Common myeloid progenitor, CD34-positive (primary cell): Measurements from ENCODE around the gene JADE2.

ENCODE experiments used
- CTCF ChIA-PET: fragments of 350-600 bp; sonication (Branson Sonifier 250); formaldehyde crosslinking; loops from one replicate; lab custom pipeline; 2021; ENCODE audit warnings: antibody characterized with exemption; lab: Charles Lee
- POLR2A ChIA-PET: fragments of 350-600 bp; sonication (Branson Sonifier 250); formaldehyde crosslinking; loops from one replicate; lab custom pipeline; 2021; ENCODE audit warnings: antibody characterized with exemption; lab: Charles Lee
- DNase-seq, 3 donors: peaks; one replicate each; pipeline versions ENCODE4 v3.0.0 to v3.0.0-alpha.2; 2013
- H3K27ac ChIP-seq, 2 experiments: 1 replicate in 1 of 2; 2 replicates in 1 of 2; pipeline ENCODE4 v1.7.0; 2013; ENCODE audit warnings: inconsistent platforms in 2 of 2, low read length in 2 of 2, mild to moderate bottlenecking in 2 of 2, low read depth in 1 of 2, moderate library complexity in 1 of 2; ENCODE audit not compliant: severe bottlenecking in 2 of 2, insufficient read depth in 1 of 2, poor library complexity in 1 of 2
- H3K27me3 ChIP-seq, 5 experiments: replicated peaks in 2 of 5; 1 replicate in 3 of 5; 2 replicates in 2 of 5; pipeline versions ENCODE4 v1.6.1 to v1.7.0; 2013; ENCODE audit warnings: low read length in 4 of 5, mild to moderate bottlenecking in 2 of 5, moderate library complexity in 2 of 5, inconsistent platforms in 1 of 5; ENCODE audit not compliant: insufficient read depth in 5 of 5, control insufficient read depth in 4 of 5
- H3K36me3 ChIP-seq, 4 experiments: 1 replicate in 2 of 4; 2 replicates in 2 of 4; pipeline versions ENCODE4 v1.6.1 to v1.7.0; 2013; ENCODE audit warnings: low read length in 3 of 4, control low read depth in 1 of 4, mild to moderate bottlenecking in 1 of 4; ENCODE audit not compliant: control insufficient read depth in 4 of 4, insufficient read depth in 4 of 4
- H3K4me1 ChIP-seq, 4 experiments: 1 replicate in 3 of 4; 2 replicates in 1 of 4; pipeline versions ENCODE4 v1.6.1 to v1.7.1; 2013; ENCODE audit warnings: low read length in 3 of 4, mild to moderate bottlenecking in 3 of 4, control low read depth in 1 of 4, inconsistent platforms in 1 of 4, moderate library complexity in 1 of 4; ENCODE audit not compliant: control insufficient read depth in 4 of 4, insufficient read depth in 4 of 4; ENCODE audit errors: control extremely low read depth in 1 of 4
- H3K4me3 ChIP-seq, 7 experiments: 1 replicate in 4 of 7; 2 replicates in 3 of 7; pipeline versions ENCODE4 v1.5.1 to v1.7.0; 2013; ENCODE audit warnings: mild to moderate bottlenecking in 7 of 7, low read length in 6 of 7, moderate library complexity in 6 of 7, inconsistent platforms in 2 of 7, low read depth in 2 of 7, control low read depth in 1 of 7; ENCODE audit not compliant: insufficient read depth in 4 of 7, control insufficient read depth in 1 of 7; ENCODE audit errors: extremely low read depth in 1 of 7
- H3K9me3 ChIP-seq, 5 experiments: 1 replicate in 4 of 5; 2 replicates in 1 of 5; pipeline versions ENCODE4 v1.6.1 to v1.7.1; 2013; ENCODE audit warnings: low read length in 4 of 5, mild to moderate bottlenecking in 2 of 5, inconsistent platforms in 1 of 5, low read depth in 1 of 5, moderate library complexity in 1 of 5; ENCODE audit not compliant: control insufficient read depth in 4 of 5, insufficient read depth in 2 of 5; ENCODE audit errors: control extremely low read depth in 1 of 5
- WGBS: methylation state at CpG from one replicate; pipeline ENCODE4 v1.1.5; 2013; ENCODE audit not compliant: insufficient coverage; 5-methylcytosine and 5-hydroxymethylcytosine counted together

Gene JADE2

DNA sequence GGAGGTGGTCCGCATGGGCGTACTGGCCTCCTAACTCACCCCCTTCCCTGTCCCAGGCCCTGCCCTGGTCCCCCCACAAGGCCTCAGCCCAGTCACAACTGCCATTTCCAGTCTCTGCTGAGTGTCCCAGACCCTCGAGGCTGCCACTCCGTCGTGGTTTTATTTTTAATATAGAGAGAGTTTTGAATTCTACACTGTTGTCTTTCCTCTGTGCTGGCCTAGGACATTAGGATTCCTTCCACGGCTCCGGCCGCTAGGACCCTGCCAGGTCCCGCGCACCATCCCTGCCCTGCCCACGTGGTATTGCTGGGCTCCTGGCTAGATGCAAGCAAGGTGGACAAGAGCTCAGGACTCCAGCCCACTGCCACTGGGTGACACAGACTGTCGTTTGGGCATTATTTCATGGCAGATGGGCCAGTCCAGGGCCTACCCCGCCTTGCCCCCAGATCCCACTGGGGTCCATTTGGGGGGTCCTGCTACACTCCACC lies 53.9 kb downstream of the JADE2 start:
- Histone ChIP-seq H3K4me3 (no peak overlapping the region), H3K27ac (no peak overlapping the region), H3K4me1 (peaks cover 0 to 5% (median 0%) of the 10 kb centered on the region in 4 experiments), H3K27me3 (no peaks in the 10 kb centered on the region), H3K9me3 (no peaks in the 10 kb centered on the region), H3K36me3 (peaks cover 7 to 75% (median 48%) of the 10 kb centered on the region in 4 experiments)
- POLR2A ChIA-PET, result no interaction called here
- 95% methylated on average over 13 of the region's 13 CpGs for WGBS
- CTCF ChIA-PET, result interaction anchor here (0.8 to 1.8 kb wide), 8 partner anchors 10 to 376 kb away, joined by 3 to 6 read pairs (median 3); no protein-coding TSS in a partner anchor
- no peak for DNase-seq

DNA sequence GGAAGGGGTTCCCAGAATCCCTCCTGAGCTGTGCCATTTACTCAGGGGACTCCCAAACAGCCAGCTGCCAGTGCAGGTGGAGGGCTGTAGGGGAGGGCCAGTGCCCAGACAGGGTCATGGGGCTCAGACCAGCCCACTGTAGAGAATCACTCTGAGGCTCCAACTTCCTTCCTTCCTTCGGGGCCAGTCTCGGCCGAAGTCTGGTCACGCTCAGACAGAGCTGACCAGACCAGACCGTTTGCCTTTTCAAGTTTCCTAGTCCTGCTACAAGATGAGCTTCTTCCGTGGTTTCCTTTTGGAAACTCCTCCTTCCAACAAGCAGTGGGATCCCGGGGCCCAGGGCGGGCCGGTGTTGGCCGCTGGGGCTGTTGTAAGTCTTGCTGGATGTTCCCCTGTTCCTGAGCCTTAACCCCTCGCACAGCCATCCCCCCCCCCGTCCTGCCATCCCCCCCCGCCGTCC lies 54.6 kb downstream of the JADE2 start:
- Histone ChIP-seq H3K27me3 (no peaks in the 10 kb centered on the region), H3K36me3 (peaks cover 6 to 68% (median 41%) of the 10 kb centered on the region in 4 experiments), H3K9me3 (no peaks in the 10 kb centered on the region), H3K4me1 (peaks cover 0 to 5% (median 0%) of the 10 kb centered on the region in 4 experiments), H3K27ac (no peak overlapping the region), H3K4me3 (no peak overlapping the region)
- CTCF ChIA-PET, result interaction anchor here (0.7 to 1.8 kb wide), 11 partner anchors 10 to 281 kb away, joined by 3 to 6 read pairs (median 3); partner anchors contain the start of gene CDKN2AIPNL
- WGBS, result 95% methylated on average over 7 of the region's 14 CpGs
- POLR2A ChIA-PET, result no interaction called here
- no peak for DNase-seq

DNA sequence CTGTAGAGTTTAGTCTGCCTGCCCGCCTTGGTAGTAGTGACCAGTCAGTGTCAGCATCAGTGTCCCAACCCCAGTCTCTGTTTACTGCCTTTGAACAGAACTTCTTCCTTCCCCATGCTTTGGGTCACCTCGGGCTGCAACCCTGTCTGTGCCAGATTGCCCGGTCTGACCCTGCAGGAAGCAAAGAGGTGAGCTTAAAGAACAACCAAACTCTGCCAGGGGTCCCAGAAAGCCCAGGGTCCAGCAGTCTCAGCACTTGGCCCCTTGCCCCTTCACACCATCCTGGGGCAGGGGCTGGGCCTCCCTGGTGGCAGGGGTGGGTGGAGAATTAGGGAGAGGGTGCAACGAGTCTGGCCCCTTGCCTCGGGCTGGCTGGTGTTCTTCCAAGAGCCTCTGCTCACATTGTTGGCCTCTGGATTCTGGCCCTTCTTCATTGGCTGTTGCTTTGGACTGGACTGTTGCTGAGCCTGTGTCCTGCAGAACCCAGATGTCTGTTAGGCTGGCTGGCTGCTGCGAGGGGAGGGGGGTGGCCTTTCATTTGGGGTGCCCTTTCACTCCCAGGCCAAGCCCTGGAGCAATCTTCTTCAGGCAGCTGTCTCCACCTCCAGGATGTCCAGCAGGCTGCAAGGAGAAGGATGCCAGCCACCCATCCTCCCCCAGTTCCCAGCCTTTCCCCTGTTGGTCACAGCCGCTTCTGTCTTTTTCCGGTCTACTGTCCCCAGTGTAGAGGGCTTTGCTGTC lies 55.9 kb downstream of the JADE2 start:
- Histone ChIP-seq H3K27me3 (no peaks in the 10 kb centered on the region), H3K9me3 (no peaks in the 10 kb centered on the region), H3K4me1 (peaks cover 0 to 5% (median 0%) of the 10 kb centered on the region in 4 experiments), H3K4me3 (no peak overlapping the region), H3K36me3 (peaks cover 4 to 56% (median 30%) of the 10 kb centered on the region in 4 experiments), H3K27ac (no peak overlapping the region)
- CTCF ChIA-PET, result interaction anchor here (0.7 to 1.9 kb wide), 9 partner anchors 8 to 279 kb away, joined by 3 to 6 read pairs (median 3); partner anchors contain the start of gene CDKN2AIPNL
- POLR2A ChIA-PET, result no interaction called here
- 96% methylated on average over 6 of the region's 8 CpGs for WGBS
- DNase-seq, result no peak

DNA sequence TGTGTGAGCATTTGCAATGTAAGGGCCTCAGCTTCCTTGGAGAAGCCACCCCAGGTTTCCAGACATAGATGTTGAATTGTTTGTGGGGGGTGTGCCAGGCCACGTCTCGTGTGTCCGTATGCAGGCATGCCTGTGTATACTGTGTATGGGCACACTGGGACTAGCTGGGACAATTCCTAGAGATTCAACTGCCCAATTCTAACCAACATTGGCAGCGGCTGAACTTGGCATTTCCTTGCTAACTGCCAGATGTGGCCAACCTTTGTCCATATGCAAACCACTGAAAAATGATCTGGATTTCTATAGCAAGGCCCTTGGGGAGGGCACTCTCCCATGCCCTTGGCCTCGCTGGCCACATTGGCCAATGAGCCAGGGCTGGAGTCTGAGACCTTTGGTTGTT lies 56.8 kb downstream of the JADE2 start:
- Histone ChIP-seq H3K4me1 (peaks cover 0 to 10% (median 2%) of the 10 kb centered on the region in 4 experiments), H3K36me3 (peaks cover 2 to 47% (median 21%) of the 10 kb centered on the region in 4 experiments), H3K27me3 (no peaks in the 10 kb centered on the region), H3K27ac (no peak overlapping the region), H3K9me3 (no peaks in the 10 kb centered on the region), H3K4me3 (no peak overlapping the region)
- DNase-seq, result no peak
- 100% methylated on average over 4 of the region's 5 CpGs for WGBS
- POLR2A ChIA-PET, result no interaction called here
- CTCF ChIA-PET, result interaction anchor here (0.9 to 1.9 kb wide), 4 partner anchors 12 to 280 kb away, joined by 3 to 5 read pairs (median 3); partner anchors contain the start of gene CDKN2AIPNL

DNA sequence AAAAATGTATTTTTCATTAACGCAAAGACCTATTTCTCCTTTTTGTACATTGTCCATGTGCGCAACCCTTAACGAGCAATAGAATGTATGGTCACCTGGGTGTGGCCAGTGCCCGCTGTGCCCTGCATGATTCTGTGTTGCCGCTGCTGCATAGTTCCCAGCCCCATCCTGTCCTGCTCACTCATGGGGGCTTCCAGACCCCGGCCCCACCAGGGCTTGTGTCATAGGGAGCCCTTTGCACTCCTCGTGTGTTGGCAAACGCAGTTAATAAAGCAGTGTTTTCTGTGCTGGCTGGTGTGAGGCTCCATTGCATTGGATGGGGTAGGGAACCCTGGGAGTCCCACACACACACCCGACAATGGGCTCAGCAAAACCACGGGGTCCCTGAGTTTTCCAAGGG lies 57.5 kb downstream of the JADE2 start:
- no peaks in the 10 kb centered on the region for H3K27me3 ChIP-seq
- H3K4me1 ChIP-seq, result peaks cover 0 to 5% (median 2%) of the 10 kb centered on the region in 4 experiments
- H3K36me3 ChIP-seq, result peaks cover 2 to 43% (median 20%) of the 10 kb centered on the region in 4 experiments
- no peak overlapping the region for H3K4me3 ChIP-seq
- no peak for DNase-seq
- H3K27ac ChIP-seq, result no peak overlapping the region
- ChIA-PET CTCF (interaction anchor here (1.4 to 2.0 kb wide), 3 partner anchors 18 to 281 kb away, joined by 4 to 7 read pairs (median 6); no protein-coding TSS in a partner anchor), POLR2A (no interaction called here)
- H3K9me3 ChIP-seq, result no peaks in the 10 kb centered on the region
- WGBS, result 100% methylated on average over 6 of the region's 10 CpGs

DNA sequence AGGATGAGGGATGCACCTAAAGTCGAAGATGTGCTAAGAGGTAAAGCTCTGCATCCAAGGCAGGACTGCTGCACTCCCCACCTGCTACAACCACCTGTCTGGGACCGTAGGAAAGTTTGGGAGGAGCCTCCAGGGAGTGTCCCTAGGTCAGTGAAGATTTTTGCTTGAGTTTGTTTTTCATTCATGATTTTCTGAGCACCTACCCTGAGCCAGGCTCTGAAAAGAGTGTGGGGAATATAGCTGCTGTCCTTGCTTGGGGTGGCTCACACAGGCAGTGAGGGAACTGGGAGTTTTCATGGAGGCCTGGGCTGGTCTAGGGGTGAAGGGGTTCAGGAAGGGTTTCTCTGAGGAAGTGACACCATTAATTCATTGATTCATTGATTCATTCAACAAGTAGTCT lies 58.3 kb downstream of the JADE2 start:
- no peak for DNase-seq
- POLR2A ChIA-PET, result no interaction called here
- no peaks in the 10 kb centered on the region for H3K9me3 ChIP-seq
- H3K4me3 ChIP-seq, result no peak overlapping the region
- H3K4me1 ChIP-seq, result peaks cover 0 to 5% (median 2%) of the 10 kb centered on the region in 4 experiments
- CTCF ChIA-PET, result interaction anchor here (0.7 to 2.0 kb wide), 9 partner anchors 9 to 282 kb away, joined by 3 to 7 read pairs (median 3); no protein-coding TSS in a partner anchor
- no peaks in the 10 kb centered on the region for H3K27me3 ChIP-seq
- 74% methylated on average over 2 of the region's 2 CpGs for WGBS
- no peak overlapping the region for H3K27ac ChIP-seq
- peaks cover under 1 to 35% (median 14%) of the 10 kb centered on the region in 4 experiments for H3K36me3 ChIP-seq
